Lower lobe of right lung (tissue), 2 donors: ENCODE measurements around the gene AP4M1. TPM values are rescaled to one million over a fixed set of nuclear protein-coding genes. Genes with fewer than 3 reads are reported as not detected.
A peak's percentile ranks its signal among the peaks of the same experiment; 100 is the strongest.
"Not testable (repeated sequence)": the region's sequence is repeated elsewhere in the genome, so short reads cannot be mapped to it uniquely, and the experiment has no call there.

Source experiments
- ATAC-seq, 2 donors: fragments of 200-7000 bp; cut with Tn5 transposase; one replicate each; pipeline ENCODE4 v1.9.1; 2020 to 2022; ENCODE audit warnings: mild to moderate bottlenecking in 2 of 2, moderate library complexity in 2 of 2
- DNase-seq: peaks from one replicate; pipeline ENCODE4 v3.0.0-alpha.2; 2020
- H3K27ac ChIP-seq: fragments of 200-600 bp; one replicate; pipeline ENCODE4 v1.8.0; 2022
- H3K27me3 ChIP-seq: fragments of 200-600 bp; one replicate; pipeline ENCODE4 v1.8.0; 2022; ENCODE audit warnings: low read depth
- H3K36me3 ChIP-seq: fragments of 200-600 bp; one replicate; pipeline ENCODE4 v1.8.0; 2022; ENCODE audit warnings: mild to moderate bottlenecking
- H3K4me1 ChIP-seq: fragments of 200-600 bp; one replicate; pipeline ENCODE4 v1.8.0; 2022
- H3K4me3 ChIP-seq: fragments of 200-600 bp; one replicate; pipeline ENCODE4 v1.8.0; 2022; ENCODE audit warnings: mild to moderate bottlenecking
- H3K9me3 ChIP-seq: fragments of 200-600 bp; one replicate; pipeline ENCODE4 v1.8.0; 2022
- intact Hi-C: fragments of 100-400 bp; cut with DNase I; formaldehyde crosslinking; loops from one replicate; pipeline ENCODE4 v1.11.0; 2022
- total RNA-seq: library from RNA; stranded (reverse); fragmentation: NEBNext Ultra II Directional; extraction: Animal tissue kit (Norgen Biotek cat#: 25700); gene quantifications from one replicate; pipeline ENCODE4 v1.2.1, GENCODE V29; 2021
- TF ChIP-seq, protein P1 (sequence below): fragments of 200-600 bp; IDR thresholded peaks from one replicate; pipeline ENCODE4 v1.8.0; 2022; ENCODE audit warnings: antibody characterized with exemption, mild to moderate bottlenecking
- donor health status: DM: no; HTN: yes; CAD: no; lungs with severe emphysema.

The AP4M1 gene
- total RNA-seq, 1 donor from 2014 or later: 16.5 TPM

GRCh38 chr7:100128637-100128963 is 27.2 kb downstream of the AP4M1 start:
- ATAC-seq (no peak), DNase-seq (no peak)
- no peaks in the 10 kb centered on the region for H3K9me3 ChIP-seq
- no peaks in the 10 kb centered on the region for H3K27me3 ChIP-seq
- H3K27ac ChIP-seq: no peak overlapping the region
- no peak overlapping the region for H3K4me3 ChIP-seq
- intact Hi-C loops: no loop called here
- H3K36me3 ChIP-seq: no peaks in the 10 kb centered on the region
- H3K4me1 ChIP-seq: peaks cover 36% of the 10 kb centered on the region
- TF ChIP-seq, protein P1, sequence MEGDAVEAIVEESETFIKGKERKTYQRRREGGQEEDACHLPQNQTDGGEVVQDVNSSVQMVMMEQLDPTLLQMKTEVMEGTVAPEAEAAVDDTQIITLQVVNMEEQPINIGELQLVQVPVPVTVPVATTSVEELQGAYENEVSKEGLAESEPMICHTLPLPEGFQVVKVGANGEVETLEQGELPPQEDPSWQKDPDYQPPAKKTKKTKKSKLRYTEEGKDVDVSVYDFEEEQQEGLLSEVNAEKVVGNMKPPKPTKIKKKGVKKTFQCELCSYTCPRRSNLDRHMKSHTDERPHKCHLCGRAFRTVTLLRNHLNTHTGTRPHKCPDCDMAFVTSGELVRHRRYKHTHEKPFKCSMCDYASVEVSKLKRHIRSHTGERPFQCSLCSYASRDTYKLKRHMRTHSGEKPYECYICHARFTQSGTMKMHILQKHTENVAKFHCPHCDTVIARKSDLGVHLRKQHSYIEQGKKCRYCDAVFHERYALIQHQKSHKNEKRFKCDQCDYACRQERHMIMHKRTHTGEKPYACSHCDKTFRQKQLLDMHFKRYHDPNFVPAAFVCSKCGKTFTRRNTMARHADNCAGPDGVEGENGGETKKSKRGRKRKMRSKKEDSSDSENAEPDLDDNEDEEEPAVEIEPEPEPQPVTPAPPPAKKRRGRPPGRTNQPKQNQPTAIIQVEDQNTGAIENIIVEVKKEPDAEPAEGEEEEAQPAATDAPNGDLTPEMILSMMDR: no peak

DNA sequence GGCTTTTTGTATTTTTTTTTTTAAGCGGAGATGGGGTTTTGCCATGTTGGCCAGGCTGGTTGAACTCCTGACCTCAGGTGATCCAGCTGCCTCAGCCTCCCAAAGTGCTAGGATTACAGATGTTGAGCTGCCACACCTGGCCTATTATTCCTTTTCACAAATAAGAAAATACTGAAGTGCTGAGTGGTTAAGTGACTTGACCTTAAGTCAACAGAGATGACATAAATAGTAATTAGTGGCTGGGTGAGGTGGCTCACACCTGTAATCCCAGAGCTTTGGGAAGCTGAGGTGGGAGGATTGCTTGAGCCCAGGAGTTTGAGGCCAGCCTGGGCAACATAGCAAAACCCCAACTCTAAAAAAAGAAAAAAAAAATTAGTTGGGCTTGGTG is 28.8 kb downstream of the AP4M1 start:
- H3K4me3 ChIP-seq, H3K27me3 ChIP-seq, H3K36me3 ChIP-seq, DNase-seq, intact Hi-C loops, H3K27ac ChIP-seq, ATAC-seq, H3K9me3 ChIP-seq: not testable (repeated sequence)
- peaks cover 29% of the 10 kb centered on the region for H3K4me1 ChIP-seq

DNA sequence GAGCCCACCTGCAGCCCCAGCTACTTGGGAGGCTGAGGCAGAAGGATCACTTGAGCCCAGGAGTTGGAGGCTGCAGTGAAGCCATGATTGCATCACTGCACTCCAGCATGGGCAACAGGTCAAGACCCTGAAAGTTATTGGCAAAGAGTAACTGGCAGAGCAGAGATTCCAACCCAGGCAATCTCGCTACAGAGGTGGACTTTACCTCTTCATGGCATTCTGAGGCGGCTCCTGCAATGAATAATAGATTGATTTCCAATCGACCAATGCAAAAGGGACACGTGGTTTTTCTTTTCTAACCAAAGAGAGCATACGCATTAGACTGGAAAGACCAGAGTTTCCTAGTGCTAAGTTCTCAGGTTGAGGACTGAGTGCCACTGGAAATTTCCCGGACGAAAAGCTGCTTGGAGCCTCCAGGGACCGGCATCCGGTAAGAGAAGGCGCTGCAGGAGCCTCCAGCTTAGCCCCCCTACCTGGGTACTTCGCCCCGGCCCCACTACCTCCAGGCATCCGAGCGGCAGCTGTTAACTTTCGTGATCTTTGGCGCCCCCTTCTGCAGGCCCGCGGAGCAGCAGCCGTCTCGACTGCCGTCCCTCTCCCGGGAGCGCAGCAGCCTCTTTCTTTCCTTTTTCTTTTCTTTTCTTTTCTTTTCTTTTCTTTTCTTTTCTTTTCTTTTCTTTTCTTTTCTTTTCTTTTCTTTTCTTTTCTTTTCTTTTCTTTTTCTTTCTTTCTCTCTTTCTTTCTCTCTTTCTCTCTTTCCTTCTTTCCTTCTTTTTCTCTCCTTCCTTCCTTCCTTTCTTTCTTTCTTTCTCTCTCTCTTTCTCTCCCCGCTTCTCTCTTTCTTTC is 29.4 kb downstream of the AP4M1 start:
- no peaks in the 10 kb centered on the region for H3K9me3 ChIP-seq
- no peaks in the 10 kb centered on the region for H3K36me3 ChIP-seq
- DNase-seq (peak; percentile 82), ATAC-seq (no peak)
- H3K4me1 ChIP-seq: peaks cover 23% of the 10 kb centered on the region
- TF ChIP-seq, protein P1: peak; percentile 87
- H3K27ac ChIP-seq: no peak overlapping the region
- intact Hi-C loops: no loop called here
- no peaks in the 10 kb centered on the region for H3K27me3 ChIP-seq
- no peak overlapping the region for H3K4me3 ChIP-seq

- TF ChIP-seq, protein P1: no peak
- H3K27ac ChIP-seq: no peak overlapping the region
- H3K27me3 ChIP-seq: no peaks in the 10 kb centered on the region
- no peaks in the 10 kb centered on the region for H3K9me3 ChIP-seq
- ATAC-seq (no peak), DNase-seq (no peak)
- H3K4me3 ChIP-seq: no peak overlapping the region
- peaks cover 17% of the 10 kb centered on the region for H3K4me1 ChIP-seq
- H3K36me3 ChIP-seq: no peaks in the 10 kb centered on the region
- intact Hi-C loops: no loop called here
These were observed 30.7 kb downstream of the AP4M1 start for GRCh38 chr7:100132126-100132525.

GRCh38 chr7:100132697-100133151 is 31.3 kb downstream of the AP4M1 start:
- TF ChIP-seq, protein P1: peak; percentile 84
- H3K27me3 ChIP-seq: no peaks in the 10 kb centered on the region
- peaks cover 15% of the 10 kb centered on the region for H3K4me1 ChIP-seq
- H3K36me3 ChIP-seq: no peaks in the 10 kb centered on the region
- H3K4me3 ChIP-seq: no peak overlapping the region
- intact Hi-C loops: no loop called here
- no peak overlapping the region for H3K27ac ChIP-seq
- H3K9me3 ChIP-seq: no peaks in the 10 kb centered on the region
- ATAC-seq: peak; percentile 79 to 81
- DNase-seq: no peak
